Measurements from ENCODE around the gene ADGRA3.

ADGRA3 gene, protein sequence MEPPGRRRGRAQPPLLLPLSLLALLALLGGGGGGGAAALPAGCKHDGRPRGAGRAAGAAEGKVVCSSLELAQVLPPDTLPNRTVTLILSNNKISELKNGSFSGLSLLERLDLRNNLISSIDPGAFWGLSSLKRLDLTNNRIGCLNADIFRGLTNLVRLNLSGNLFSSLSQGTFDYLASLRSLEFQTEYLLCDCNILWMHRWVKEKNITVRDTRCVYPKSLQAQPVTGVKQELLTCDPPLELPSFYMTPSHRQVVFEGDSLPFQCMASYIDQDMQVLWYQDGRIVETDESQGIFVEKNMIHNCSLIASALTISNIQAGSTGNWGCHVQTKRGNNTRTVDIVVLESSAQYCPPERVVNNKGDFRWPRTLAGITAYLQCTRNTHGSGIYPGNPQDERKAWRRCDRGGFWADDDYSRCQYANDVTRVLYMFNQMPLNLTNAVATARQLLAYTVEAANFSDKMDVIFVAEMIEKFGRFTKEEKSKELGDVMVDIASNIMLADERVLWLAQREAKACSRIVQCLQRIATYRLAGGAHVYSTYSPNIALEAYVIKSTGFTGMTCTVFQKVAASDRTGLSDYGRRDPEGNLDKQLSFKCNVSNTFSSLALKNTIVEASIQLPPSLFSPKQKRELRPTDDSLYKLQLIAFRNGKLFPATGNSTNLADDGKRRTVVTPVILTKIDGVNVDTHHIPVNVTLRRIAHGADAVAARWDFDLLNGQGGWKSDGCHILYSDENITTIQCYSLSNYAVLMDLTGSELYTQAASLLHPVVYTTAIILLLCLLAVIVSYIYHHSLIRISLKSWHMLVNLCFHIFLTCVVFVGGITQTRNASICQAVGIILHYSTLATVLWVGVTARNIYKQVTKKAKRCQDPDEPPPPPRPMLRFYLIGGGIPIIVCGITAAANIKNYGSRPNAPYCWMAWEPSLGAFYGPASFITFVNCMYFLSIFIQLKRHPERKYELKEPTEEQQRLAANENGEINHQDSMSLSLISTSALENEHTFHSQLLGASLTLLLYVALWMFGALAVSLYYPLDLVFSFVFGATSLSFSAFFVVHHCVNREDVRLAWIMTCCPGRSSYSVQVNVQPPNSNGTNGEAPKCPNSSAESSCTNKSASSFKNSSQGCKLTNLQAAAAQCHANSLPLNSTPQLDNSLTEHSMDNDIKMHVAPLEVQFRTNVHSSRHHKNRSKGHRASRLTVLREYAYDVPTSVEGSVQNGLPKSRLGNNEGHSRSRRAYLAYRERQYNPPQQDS (N-terminal part only)

DNA sequence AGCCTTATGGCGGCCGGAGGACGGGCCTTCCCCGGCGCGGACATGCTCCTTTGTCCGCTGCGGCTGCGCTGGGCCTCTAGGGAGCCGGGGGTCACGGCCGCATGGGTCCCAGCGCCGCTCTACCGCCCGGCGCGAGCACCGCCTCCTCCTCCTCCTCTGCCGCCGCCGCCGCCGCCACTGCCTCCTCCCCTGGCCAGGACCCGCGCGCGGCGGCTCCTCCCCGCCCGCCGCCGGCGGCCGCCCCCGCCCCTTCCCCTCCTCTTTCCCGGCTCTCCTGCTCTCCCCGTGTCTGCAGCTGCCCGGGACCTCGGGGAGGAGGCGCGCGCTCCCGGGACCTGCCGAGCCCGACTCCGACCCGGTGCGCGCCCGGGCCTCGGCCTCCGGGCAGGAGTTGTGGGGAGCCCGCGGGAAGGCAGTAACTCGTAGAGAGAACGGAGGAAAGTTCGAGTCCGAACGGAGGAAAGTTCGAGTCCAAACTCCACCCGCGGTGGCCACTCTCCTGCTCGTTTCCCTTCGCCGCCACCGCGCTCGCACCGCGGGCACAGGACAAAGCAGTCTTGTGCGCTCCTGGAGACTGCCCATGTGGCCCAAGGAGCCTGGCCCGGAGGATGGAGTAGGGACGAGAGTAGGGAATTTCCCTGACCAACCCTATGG is at the start of gene ADGRA3:
TSS of gene ADGRA3 (minus strand) at position 179 of the 654 bp plus-strand sequence. CDS start 282 bp downstream, outside the sequence.
- FAIRE-seq = no peak
- peak; percentile 52 for DNase-seq (ENCODE audit: low spot score)

DNA sequence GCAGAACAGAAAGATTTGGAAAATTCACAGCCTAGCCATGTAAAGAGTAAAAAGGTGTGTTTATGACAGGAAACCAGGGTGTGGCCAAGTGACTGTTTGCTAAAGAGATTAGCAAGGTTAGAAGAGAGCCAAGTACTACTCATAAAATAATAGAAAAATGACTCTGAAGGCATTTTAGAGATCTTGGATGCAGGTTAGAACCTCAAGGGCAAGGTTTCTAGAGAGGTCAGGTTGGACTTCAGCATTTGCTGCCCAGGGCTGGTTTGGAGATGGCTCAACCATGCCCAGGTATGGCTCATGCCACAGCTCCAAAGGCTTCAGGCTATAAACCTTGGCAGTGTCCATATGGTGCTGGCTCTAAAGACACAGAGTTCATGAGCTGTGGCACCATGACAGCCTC is 40.6 kb upstream of the ADGRA3 start:
- DNase-seq (ENCODE audit: low spot score) = no peak
- no peak for FAIRE-seq

DNA sequence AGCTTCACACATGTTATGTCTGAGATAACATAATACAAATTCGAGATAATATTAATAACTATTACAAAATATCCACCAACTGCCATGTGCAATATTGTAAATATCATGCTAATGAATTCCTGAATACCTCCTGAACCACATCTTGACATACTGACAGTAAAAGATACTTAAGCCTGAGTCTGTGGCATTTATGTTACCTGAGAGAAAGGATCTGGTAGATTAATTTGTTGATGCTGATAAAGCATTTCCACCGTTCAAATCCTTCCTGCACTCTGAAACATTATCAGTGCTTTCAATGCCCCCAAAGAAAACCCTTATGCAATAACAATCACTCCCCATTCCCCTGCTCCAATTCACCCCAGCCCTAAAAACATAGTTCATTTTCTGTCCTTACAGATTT is 38.8 kb upstream of the ADGRA3 start:
- FAIRE-seq = no peak

DNA sequence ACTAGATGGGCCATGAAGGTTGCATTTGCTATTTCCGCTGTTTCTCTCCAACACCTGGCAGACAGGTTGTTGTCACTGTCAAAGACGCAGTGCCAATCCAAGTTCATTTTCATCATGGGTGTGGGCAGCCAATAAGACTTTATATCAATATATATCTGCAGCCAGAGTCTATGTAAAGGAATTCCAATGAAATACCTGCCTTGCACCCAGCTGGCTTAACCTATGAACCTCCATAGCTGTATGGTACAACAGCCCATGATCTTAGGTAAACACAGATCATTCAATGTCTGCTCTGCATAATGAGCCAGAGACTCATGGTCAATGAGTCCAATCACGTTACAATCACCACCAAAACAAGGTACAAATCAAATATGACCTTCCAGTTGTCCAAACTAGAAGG is 37.7 kb upstream of the ADGRA3 start:
- no peak for FAIRE-seq
- DNase-seq (ENCODE audit: low spot score) = no peak

More for the DNA sequence above, 38.8 kb upstream of the ADGRA3 start:
- no peak for DNase-seq (ENCODE audit: low spot score)

GRCh38 chr4:22552812-22553211 is 36.9 kb upstream of the ADGRA3 start:
- FAIRE-seq (no peak), DNase-seq (ENCODE audit: low spot score) (no peak)

GRCh38 chr4:22551550-22551949 is 35.7 kb upstream of the ADGRA3 start:
- FAIRE-seq (no peak), DNase-seq (ENCODE audit: low spot score) (no peak)

- FAIRE-seq (no peak), DNase-seq (ENCODE audit: low spot score) (no peak)
Measured at GRCh38 chr4:22546299-22546698, 30.4 kb upstream of the ADGRA3 start.

DNA sequence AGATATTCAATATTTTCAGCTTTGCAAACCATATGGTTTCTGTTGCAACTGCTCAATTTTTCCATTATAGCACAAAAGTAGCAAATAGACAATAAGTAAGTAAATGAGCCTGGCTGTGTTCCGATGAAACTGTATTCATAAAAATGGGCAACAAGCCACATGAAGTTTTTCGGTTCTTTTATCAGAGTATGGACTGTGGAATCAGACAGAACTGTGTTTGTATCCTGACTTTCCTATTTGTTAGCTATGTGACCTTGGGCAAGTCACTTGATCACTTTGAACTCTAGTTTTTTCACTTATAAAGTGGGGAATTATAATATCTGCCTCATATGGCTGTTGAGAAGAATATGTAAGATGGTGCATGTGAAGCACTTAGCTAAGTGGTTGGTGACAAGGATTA is 23.4 kb upstream of the ADGRA3 start:
- DNase-seq (ENCODE audit: low spot score) (no peak), FAIRE-seq (no peak)

- FAIRE-seq = no peak
- DNase-seq (ENCODE audit: low spot score) = no peak
Measured at GRCh38 chr4:22537864-22538263, 22.0 kb upstream of the ADGRA3 start.

GRCh38 chr4:22534374-22534773 is 18.5 kb upstream of the ADGRA3 start:
- no peak for DNase-seq (ENCODE audit: low spot score)
- FAIRE-seq = no peak

GRCh38 chr4:22532896-22533295 is 17.0 kb upstream of the ADGRA3 start:
- no peak for FAIRE-seq
- no peak for DNase-seq (ENCODE audit: low spot score)

DNA sequence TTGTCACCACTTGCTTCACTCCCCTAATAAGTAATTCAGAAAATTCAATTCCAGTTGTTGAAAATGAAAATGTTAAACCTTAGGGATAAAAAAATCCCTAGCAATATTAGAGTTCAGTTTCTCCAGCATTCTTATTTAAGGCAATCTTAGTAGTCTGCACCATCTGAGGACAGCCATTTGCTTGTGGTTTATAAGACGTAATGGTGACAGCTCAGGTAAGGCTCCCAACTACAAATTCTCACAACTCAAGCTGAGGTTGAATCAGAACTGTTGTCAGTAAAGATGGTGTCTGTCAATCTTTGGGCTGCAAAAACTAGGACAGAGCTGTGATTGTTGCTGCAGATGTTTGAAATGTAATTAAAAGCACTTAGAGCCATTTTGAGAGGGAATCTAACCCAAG is 16.3 kb upstream of the ADGRA3 start:
- no peak for FAIRE-seq
- no peak for DNase-seq (ENCODE audit: low spot score)

- DNase-seq (ENCODE audit: low spot score) = no peak
- FAIRE-seq = no peak
Measured at GRCh38 chr4:22531311-22532019, 15.6 kb upstream of the ADGRA3 start.

- FAIRE-seq (no peak), DNase-seq (ENCODE audit: low spot score) (no peak)
Measured at GRCh38 chr4:22524895-22525294, 9.0 kb upstream of the ADGRA3 start.

- DNase-seq (ENCODE audit: low spot score) = no peak
- FAIRE-seq = no peak
Measured at GRCh38 chr4:22522706-22523501, 7.0 kb upstream of the ADGRA3 start.

DNA sequence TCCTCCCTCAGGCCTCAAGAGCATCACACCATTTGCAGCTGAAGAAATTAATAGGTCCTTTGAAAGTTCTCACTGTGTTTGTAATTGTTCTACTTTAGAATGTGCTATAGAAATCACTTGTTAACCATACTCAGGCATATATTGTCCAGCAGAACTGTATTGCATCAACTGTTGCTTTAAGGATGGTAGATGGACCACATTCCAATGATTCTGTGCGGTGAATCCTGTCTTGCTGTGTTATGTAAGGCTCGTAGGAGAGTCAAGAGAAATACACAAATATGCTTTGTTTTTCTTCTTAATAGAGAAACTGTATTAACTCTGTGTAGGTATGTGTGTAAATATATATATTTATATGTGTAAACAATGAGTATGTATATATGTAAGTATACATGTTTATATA is 6.3 kb upstream of the ADGRA3 start:
- DNase-seq (ENCODE audit: low spot score) (no peak), FAIRE-seq (no peak)

- DNase-seq (ENCODE audit: low spot score) (no peak), FAIRE-seq (no peak)
Measured at GRCh38 chr4:22521240-22521639, 5.4 kb upstream of the ADGRA3 start.

DNA sequence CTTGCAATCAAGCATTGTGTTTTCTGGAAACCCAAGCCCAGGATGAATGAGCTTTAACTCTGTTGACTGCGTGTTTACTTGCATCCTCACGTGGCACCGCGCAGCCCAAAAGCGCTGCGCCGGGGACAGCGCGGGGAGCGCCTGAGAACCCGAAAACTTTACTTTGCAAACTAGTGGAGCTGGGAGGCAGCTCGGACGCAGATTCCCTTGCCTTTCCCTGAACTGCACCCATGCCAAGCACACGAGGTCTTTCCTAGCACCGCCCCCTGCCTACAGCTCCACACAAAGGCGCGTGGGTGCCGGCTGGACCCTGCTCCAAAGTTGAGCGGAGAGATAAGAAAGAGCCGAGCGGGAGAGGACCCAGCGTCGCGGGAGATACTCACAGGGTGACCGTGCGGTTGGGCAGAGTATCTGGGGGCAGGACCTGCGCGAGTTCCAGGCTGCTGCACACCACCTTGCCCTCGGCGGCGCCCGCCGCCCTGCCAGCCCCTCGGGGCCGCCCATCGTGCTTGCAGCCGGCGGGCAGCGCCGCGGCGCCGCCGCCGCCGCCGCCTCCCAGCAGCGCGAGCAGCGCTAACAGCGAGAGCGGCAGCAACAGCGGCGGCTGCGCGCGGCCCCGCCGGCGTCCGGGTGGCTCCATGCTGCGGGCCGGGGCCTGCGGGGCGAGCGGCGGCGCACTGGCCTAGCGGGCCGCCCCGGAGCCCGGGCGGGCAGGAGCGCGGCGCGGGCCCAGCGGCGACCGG is 550 bp downstream of the ADGRA3 start:
- FAIRE-seq (no peak), DNase-seq (ENCODE audit: low spot score) (peak; percentile 69)

- no peak for DNase-seq (ENCODE audit: low spot score)
- no peak for FAIRE-seq
Measured at GRCh38 chr4:22514481-22514880, 1.4 kb downstream of the ADGRA3 start.
